Natural killer cell treated with Interleukin-12 subunit alpha and Interleukin-12 subunit beta and Interleukin-15 and Interleukin-18, amount 100 ng/mL, for 72 hours (primary cell): Measurements from ENCODE around the gene USP30. TPM values are rescaled to one million over a fixed set of nuclear protein-coding genes. Genes with fewer than 3 reads are reported as not detected.
"Not testable (repeated sequence)": the region's sequence is repeated elsewhere in the genome, so short reads cannot be mapped to it uniquely, and the experiment has no call there.

Experiments
- ATAC-seq, 2 donors: fragments of 150-1000 bp; cut with Tn5 transposase in 1 of 2; sonication (Bioruptor Pico), chemical (Tn5 transposase) in 1 of 2; 2 replicates each; pipeline ENCODE4 v1.10.0; 2021
- DNase-seq: peaks from one replicate; pipeline ENCODE4 v3.0.0; 2022; ENCODE audit warnings: low spot score
- H3K27ac Mint-ChIP-seq, 2 donors: 1 replicate in 1 of 2; 2 replicates in 1 of 2; pipeline ENCODE4 v1.8.0; 2022; ENCODE audit warnings: mixed read lengths in 2 of 2, mild to moderate bottlenecking in 1 of 2, moderate library complexity in 1 of 2
- H3K27me3 Mint-ChIP-seq, 2 donors: 1 replicate in 1 of 2; 2 replicates in 1 of 2; pipeline ENCODE4 v1.8.0; 2022; ENCODE audit warnings: mixed read lengths in 2 of 2
- H3K36me3 Mint-ChIP-seq: one replicate; pipeline ENCODE4 v1.8.0; 2022; ENCODE audit warnings: mixed read lengths
- H3K4me1 Mint-ChIP-seq, 2 donors: 1 replicate in 1 of 2; 2 replicates in 1 of 2; pipeline ENCODE4 v1.8.0; 2022; ENCODE audit warnings: low read depth in 2 of 2, mixed read lengths in 2 of 2, mild to moderate bottlenecking in 1 of 2
- H3K4me3 Mint-ChIP-seq: one replicate; pipeline ENCODE4 v1.8.0; 2022; ENCODE audit warnings: mixed read lengths
- H3K9me3 Mint-ChIP-seq: 2 replicates; pipeline ENCODE4 v1.8.0; 2022; ENCODE audit warnings: mixed read lengths
- total RNA-seq, 2 donors: library from RNA; stranded (reverse); gene quantifications; one replicate each; pipeline ENCODE4 v1.2.3, GENCODE V29; 2022

Gene USP30
- total RNA-seq = 10 to 100 TPM in 1 of 2 donors, 1 to 10 TPM in 1; 8.5 to 11.4 TPM

DNA sequence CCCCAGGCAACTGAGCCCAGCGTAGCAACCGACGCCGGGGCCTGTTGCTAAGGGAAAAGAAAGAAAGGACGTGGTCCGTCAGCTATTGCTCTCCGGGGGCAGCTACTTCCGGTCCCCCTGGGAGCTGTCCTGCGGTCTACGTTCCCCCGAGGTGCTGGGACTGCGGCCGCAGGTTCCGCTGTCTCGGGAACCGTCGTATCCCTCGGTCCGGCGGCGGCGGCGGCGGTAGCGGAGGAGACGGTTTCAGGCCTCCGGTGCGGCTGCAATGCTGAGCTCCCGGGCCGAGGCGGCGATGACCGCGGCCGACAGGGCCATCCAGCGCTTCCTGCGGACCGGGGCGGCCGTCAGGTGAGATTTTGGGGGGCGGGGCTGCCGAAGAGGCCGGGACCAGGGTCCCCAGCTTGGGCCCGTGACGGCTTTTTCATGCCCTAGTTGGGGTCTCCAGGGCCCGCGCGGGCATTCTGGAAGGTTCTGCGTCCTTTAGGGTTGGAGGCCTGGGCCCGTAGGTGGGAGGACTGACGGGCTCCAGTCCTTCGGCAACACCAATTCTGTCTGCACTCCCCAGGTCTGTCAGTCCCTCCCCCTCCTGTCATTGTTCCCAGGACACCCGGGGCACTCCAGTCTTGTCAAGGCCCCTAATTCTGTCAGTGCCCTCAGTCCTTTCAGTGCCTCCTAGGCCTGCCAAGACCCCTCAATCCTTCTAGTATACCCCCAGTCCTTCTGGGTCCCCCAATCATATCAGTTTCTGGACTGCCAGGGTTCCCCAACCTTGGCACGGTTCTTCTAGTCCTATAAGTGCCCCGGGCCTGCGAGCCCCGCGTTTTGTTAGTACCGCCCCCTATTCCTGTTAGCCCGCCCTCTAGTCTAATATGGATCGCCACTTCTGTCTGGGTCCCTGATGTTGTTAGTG is at the start of gene USP30:
USP30 (plus strand) TSS at position 163 of the 910 bp plus-strand sequence; CDS start at position 266, 103 bp downstream.
- Mint-ChIP-seq H3K27me3 (no peaks in the 10 kb centered on the region), H3K27ac (peak within 1 kb of the TSS; percentile 92 to 97), H3K9me3 (no peaks in the 10 kb centered on the region), H3K36me3 (no peaks in the 10 kb centered on the region), H3K4me3 (peak within 1 kb of the TSS; percentile 94), H3K4me1 (peaks cover 14 to 20% of the 10 kb centered on the region in 2 donors)
- ATAC-seq (peak; percentile 92 to 94), DNase-seq (peak; percentile 85)

- Mint-ChIP-seq H3K9me3 (no peaks in the 10 kb centered on the region), H3K4me3 (no peak overlapping the region), H3K27me3 (peaks cover 16 to 21% of the 10 kb centered on the region in 2 donors), H3K27ac (no peak overlapping the region), H3K36me3 (no peaks in the 10 kb centered on the region), H3K4me1 (no peaks in the 10 kb centered on the region)
- DNase-seq (no peak), ATAC-seq (no peak)
These were observed 48.4 kb upstream of the USP30 start for GRCh38 chr12:109004017-109004416.

- ATAC-seq (no peak), DNase-seq (no peak)
- H3K4me1 Mint-ChIP-seq = peaks cover 0 to 4% of the 10 kb centered on the region in 2 donors
- H3K27me3 Mint-ChIP-seq = peaks cover 21 to 32% of the 10 kb centered on the region in 2 donors
- H3K27ac Mint-ChIP-seq = no peak overlapping the region
- H3K36me3 Mint-ChIP-seq = no peaks in the 10 kb centered on the region
- no peak overlapping the region for H3K4me3 Mint-ChIP-seq
- no peaks in the 10 kb centered on the region for H3K9me3 Mint-ChIP-seq
These were observed 42.6 kb upstream of the USP30 start for GRCh38 chr12:109009766-109010165.

DNA sequence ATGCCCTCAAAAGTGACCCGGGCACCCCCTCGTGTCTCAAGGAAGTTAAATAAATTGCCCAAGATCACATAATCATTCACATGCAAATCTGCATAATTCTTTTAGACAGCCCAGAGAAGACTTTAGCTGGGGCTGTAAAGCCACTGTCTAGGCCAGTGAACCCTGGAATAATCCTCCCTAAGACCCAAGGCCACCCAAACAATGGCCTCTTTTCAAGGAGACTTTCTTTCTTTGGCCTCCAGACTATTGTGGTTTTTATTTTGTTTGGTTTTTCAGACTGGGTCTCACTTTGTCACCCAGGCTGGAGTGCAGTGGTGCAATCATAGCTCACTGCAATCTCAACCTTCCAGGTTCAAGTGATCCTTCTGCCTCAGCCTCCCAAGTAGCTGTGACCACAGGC is 42.1 kb upstream of the USP30 start:
- Mint-ChIP-seq H3K4me1 (peaks cover 0 to 4% of the 10 kb centered on the region in 2 donors), H3K4me3 (no peak overlapping the region), H3K36me3 (no peaks in the 10 kb centered on the region), H3K27me3 (peaks cover 22 to 33% of the 10 kb centered on the region in 2 donors), H3K27ac (no peak overlapping the region), H3K9me3 (no peaks in the 10 kb centered on the region)
- no peak for ATAC-seq
- no peak for DNase-seq

DNA sequence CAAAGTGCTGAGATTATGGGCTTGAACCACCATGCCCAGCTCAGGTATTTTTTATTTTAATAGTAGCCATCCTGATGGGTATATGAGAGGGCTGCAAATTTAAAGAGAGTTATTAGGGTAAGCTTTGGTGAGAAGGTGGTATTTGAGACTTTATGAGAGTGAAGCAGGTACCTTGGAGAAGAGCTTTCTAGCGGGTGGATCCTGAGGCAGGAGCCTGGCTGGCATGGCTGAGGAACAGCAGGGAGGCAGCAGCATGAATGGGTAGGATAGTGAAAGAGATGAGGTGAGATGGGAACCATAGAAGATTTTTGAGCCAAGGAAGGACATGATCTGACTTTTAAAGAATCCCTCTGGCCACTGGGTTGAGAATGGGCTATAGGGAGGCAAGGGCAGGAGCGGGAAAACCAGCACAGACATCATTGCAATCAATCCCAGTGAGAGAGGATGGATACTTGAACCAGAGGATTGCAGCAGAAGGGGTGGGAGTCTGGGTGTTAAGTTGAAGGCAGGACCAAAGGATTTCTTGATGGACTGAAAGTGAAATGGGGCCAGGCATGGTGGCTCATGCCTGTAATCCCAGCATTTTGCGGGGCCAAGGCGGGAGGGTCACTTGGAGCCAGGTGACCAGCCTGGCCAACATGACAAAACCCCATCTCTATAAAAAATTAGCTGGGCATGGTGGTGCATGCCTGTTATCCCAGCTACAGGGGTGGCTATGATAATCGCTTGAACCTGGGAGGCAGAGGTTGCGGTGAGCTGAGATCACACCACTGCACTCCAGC is 37.2 kb upstream of the USP30 start:
- Mint-ChIP-seq H3K9me3 (no peaks in the 10 kb centered on the region), H3K27ac (no peak overlapping the region), H3K27me3 (peaks cover 17 to 32% of the 10 kb centered on the region in 2 donors), H3K36me3 (no peaks in the 10 kb centered on the region), H3K4me1 (peaks cover 0 to 4% of the 10 kb centered on the region in 2 donors), H3K4me3 (no peak overlapping the region)
- ATAC-seq = peak in 1 of 2 donors; percentile 11
- no peak for DNase-seq

GRCh38 chr12:109016016-109016415 is 36.4 kb upstream of the USP30 start:
- Mint-ChIP-seq H3K27me3 (peaks cover 19 to 36% of the 10 kb centered on the region in 2 donors), H3K9me3 (no peaks in the 10 kb centered on the region)
- no peak for DNase-seq

DNA sequence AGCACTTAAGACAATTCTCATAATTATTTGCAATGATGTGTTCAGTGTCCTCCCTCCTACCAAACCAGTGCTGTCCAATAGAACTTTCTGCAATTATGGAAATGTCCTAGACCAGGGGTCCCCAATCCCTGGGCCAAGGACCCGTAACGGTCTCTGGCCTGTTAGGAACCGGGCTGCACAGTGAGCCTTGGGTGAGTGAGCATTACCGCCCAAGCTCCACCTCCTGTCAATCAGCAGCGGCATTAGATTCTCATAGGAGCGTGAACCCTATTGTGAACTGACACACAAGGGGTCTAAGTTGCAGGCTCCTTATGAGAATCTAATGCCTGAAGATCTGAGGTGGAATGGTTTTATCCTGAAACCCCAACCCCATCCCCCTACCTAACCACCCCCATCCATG is 35.4 kb upstream of the USP30 start:
- H3K9me3 Mint-ChIP-seq = no peaks in the 10 kb centered on the region
- ATAC-seq = no peak
- no peaks in the 10 kb centered on the region for H3K36me3 Mint-ChIP-seq
- no peak overlapping the region for H3K4me3 Mint-ChIP-seq
- H3K4me1 Mint-ChIP-seq = no peaks in the 10 kb centered on the region
- DNase-seq = no peak
- no peak overlapping the region for H3K27ac Mint-ChIP-seq
- H3K27me3 Mint-ChIP-seq = peaks cover 14 to 31% of the 10 kb centered on the region in 2 donors

More at GRCh38 chr12:109016016-109016415, 36.4 kb upstream of the USP30 start:
- no peak overlapping the region for H3K27ac Mint-ChIP-seq
- no peaks in the 10 kb centered on the region for H3K36me3 Mint-ChIP-seq
- peaks cover 0 to 4% of the 10 kb centered on the region in 2 donors for H3K4me1 Mint-ChIP-seq
- no peak for ATAC-seq
- H3K4me3 Mint-ChIP-seq = no peak overlapping the region

- no peaks in the 10 kb centered on the region for H3K36me3 Mint-ChIP-seq
- no peak overlapping the region for H3K4me3 Mint-ChIP-seq
- ATAC-seq (no peak), DNase-seq (no peak)
- H3K4me1 Mint-ChIP-seq = no peaks in the 10 kb centered on the region
- no peak overlapping the region for H3K27ac Mint-ChIP-seq
- peaks cover 16 to 34% of the 10 kb centered on the region in 2 donors for H3K27me3 Mint-ChIP-seq
- no peaks in the 10 kb centered on the region for H3K9me3 Mint-ChIP-seq
These were observed 34.1 kb upstream of the USP30 start for GRCh38 chr12:109018296-109018695.

DNA sequence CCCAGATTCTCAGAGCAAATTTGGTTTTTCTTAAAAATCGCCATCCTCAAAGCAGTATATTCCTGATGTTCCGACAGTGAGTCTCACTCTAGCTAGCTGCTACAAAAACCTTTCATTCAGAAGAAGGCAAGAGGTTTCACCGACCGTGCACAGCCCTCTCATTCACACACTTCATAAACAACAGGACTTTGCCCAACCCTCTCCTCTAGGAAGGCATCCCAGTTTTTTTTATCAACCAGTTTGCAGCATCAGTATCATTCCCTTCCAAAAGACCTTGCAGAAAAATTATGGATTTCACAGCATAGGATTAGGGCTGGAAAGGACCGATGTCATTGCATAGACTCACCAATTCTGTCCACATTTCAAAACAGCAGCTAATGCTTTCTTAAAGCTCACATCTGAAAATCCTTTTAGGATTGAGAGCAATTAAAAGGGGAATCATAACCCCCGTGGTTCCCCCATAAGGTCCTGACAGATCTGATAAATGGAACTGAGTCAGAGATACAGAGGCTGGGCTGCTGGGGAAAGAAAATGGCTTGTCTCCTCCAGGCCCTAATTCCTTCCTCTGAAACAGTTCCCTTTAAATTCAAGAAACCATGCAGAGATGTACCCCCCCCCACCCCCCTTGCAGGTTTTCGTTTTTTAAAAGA is 32.1 kb upstream of the USP30 start:
- no peak overlapping the region for H3K4me3 Mint-ChIP-seq
- no peaks in the 10 kb centered on the region for H3K9me3 Mint-ChIP-seq
- peaks cover 12 to 26% of the 10 kb centered on the region in 2 donors for H3K27me3 Mint-ChIP-seq
- ATAC-seq (no peak), DNase-seq (no peak)
- no peaks in the 10 kb centered on the region for H3K36me3 Mint-ChIP-seq
- no peaks in the 10 kb centered on the region for H3K4me1 Mint-ChIP-seq
- H3K27ac Mint-ChIP-seq = no peak overlapping the region

- Mint-ChIP-seq H3K9me3 (no peaks in the 10 kb centered on the region), H3K27ac (no peak within 1 kb of the TSS), H3K27me3 (peaks cover 12 to 23% of the 10 kb centered on the region in 2 donors), H3K4me3 (no peak within 1 kb of the TSS), H3K36me3 (no peaks in the 10 kb centered on the region), H3K4me1 (no peaks in the 10 kb centered on the region)
- no peak for DNase-seq
- ATAC-seq = peak in 1 of 2 donors; percentile 62
These were observed 31.5 kb upstream of the USP30 start, which contains the start of gene SVOP for GRCh38 chr12:109020796-109021380. Gene SVOP, minus strand, starts transcription at chr12:109021068. Its CDS starts 200 bp downstream, at chr12:109020868.

- DNase-seq (no peak), ATAC-seq (no peak)
- Mint-ChIP-seq H3K4me1 (no peaks in the 10 kb centered on the region), H3K4me3 (no peak overlapping the region), H3K27me3 (peaks cover 20% of the 10 kb centered on the region in 2 donors), H3K27ac (no peak overlapping the region), H3K36me3 (no peaks in the 10 kb centered on the region), H3K9me3 (no peaks in the 10 kb centered on the region)
These were observed 24.6 kb upstream of the USP30 start for GRCh38 chr12:109027767-109028166.

- not testable (repeated sequence) for H3K4me3 Mint-ChIP-seq, H3K36me3 Mint-ChIP-seq, H3K9me3 Mint-ChIP-seq, ATAC-seq, DNase-seq, H3K27ac Mint-ChIP-seq, H3K4me1 Mint-ChIP-seq
- H3K27me3 Mint-ChIP-seq = peaks cover 21 to 23% of the 10 kb centered on the region in 2 donors
These were observed 23.8 kb upstream of the USP30 start for GRCh38 chr12:109028624-109029023.

GRCh38 chr12:109029411-109029810 is 23.0 kb upstream of the USP30 start:
- H3K27me3 Mint-ChIP-seq = peaks cover 23% of the 10 kb centered on the region in 2 donors
- no peak overlapping the region for H3K27ac Mint-ChIP-seq
- no peaks in the 10 kb centered on the region for H3K9me3 Mint-ChIP-seq
- H3K4me1 Mint-ChIP-seq = no peaks in the 10 kb centered on the region
- no peaks in the 10 kb centered on the region for H3K36me3 Mint-ChIP-seq
- DNase-seq (no peak), ATAC-seq (no peak)
- no peak overlapping the region for H3K4me3 Mint-ChIP-seq
